COLO829 (cell line): ENCODE results near the gene GAS6.
"Not testable (repeated sequence)": the region's sequence is repeated elsewhere in the genome, so short reads cannot be mapped to it uniquely, and the experiment has no call there.

Source experiments
- DNase-seq: peaks from one replicate; pipeline ENCODE4 v3.0.0; 2012; ENCODE audit warnings: low spot score

GAS6 gene

GRCh38 chr13:113806104-113806471 lies 57.8 kb downstream of the GAS6 start:
- DNase-seq = no peak

DNA sequence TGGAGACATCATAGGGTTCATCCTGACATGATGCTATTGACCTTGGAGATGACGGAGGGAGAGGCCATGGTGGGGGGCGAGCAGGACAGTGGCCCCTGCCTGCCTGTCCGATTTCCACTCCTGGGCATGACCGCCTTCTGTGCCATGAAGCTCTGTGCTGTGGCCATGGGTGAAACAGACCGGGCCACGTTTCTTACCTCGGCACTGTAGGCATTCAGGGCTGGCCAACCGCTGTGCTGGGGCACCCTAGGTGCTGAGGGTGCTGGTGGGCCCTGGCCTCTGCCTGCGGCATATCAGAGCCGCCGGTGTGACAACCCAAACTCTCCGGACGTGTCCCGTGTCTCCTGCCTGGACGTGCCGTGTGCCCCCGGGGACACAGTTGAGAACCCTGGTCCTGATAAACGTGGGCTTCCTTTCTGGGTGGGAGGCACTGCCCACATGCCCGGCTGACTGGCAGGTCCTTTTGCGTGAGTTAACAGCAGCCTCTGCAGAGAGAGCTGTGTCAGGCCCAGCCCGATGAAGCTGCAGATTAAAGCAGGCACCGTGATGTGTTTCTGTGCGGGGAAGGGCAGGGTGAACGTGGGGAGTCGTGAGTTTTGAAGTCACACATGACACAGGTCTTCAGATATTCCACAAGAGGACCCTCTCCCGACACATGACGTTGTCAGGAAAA lies 58.3 kb downstream of the GAS6 start:
- DNase-seq = no peak

DNA sequence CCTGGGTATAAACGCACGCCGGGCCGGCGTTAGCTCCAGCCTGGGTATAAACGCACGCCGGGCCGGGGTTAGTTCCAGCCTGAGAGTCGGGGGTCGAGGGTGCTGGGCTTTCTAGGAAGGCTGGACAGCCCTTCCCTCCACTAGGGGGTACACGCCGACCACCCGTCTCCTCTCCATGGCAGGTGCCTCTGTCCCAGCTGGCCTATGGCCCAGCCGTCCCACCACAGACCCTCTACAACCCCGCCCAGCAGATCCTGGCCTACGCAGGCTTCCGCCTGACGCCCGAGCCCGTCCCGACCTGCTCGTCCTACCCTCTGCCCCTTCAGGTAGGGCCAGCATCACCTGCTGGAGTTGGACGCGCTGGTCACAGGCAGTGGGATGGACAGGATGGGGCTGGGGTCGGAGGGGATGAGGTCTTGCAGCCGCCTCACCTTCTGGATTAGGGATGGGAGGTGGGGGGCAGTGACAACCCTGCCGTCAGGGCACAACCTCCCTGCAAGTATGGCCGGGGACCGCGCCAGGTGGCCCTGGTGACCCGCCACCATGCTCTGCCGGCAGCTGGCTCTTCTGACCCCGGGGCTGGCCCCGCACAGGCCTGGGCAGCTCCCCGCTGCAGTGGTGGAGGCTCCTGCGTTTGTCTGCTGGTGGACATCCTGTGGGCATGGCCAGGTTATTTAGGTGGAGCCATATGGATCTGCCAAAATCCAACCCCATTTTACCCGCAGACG lies 59.0 kb downstream of the GAS6 start:
- no peak for DNase-seq

DNA sequence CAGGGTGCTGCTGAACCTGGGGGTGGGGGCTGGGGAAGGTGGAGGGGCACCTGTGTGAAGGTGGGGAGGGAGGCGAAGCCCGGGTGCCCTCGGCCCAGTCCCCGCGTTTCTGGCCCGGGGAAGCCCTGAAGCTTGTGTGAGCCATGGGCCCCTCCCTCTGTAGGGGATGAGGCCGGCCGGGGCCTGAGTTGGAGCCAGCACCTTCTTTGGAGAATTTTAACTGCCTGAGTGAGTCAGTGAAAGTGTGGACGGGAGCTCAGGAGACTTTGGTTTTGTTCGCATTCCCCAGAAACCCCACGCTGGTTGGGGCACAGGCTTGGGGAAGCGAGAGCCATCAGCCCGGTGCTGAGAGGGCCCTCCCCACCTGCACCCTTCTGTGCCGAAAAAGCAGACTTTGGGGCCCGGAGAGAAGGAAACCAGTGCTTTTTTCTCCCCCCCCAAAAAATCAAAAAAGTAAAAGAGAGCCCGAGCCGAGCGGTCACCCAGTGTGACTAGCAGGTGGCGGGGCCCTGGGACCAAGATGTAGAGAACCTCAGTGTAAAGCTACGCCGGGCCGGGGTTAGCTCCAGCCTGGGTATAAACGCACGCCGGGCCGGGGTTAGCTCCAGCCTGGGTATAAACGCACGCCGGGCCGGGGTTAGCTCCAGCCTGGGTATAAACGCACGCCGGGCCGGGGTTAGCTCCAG lies 59.7 kb downstream of the GAS6 start:
- no peak for DNase-seq

GRCh38 chr13:113803409-113804016 lies 60.4 kb downstream of the GAS6 start:
- DNase-seq = no peak

DNA sequence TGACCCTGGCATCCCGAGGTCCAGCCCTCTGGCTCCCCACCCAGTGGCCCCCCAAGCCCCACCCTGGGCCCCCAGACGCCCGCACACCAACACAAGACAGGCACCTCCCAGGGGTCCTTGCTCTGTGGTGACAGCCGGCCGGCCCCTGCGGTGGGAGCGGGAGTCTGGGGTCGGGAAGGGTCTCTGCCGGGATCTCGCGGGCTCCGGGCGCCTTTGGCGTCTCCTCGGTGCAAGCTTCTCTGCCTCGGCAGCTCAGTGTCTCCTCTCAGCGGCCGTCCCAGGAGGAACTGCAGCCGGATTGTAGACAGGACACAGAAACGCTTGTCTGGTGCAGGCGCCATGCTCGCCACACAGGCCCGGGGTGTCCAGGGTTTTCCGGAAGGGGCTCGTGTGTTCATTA lies 61.1 kb downstream of the GAS6 start:
- DNase-seq = no peak

- DNase-seq = no peak
Observed at GRCh38 chr13:113802090-113802531, 61.8 kb downstream of the GAS6 start.

DNA sequence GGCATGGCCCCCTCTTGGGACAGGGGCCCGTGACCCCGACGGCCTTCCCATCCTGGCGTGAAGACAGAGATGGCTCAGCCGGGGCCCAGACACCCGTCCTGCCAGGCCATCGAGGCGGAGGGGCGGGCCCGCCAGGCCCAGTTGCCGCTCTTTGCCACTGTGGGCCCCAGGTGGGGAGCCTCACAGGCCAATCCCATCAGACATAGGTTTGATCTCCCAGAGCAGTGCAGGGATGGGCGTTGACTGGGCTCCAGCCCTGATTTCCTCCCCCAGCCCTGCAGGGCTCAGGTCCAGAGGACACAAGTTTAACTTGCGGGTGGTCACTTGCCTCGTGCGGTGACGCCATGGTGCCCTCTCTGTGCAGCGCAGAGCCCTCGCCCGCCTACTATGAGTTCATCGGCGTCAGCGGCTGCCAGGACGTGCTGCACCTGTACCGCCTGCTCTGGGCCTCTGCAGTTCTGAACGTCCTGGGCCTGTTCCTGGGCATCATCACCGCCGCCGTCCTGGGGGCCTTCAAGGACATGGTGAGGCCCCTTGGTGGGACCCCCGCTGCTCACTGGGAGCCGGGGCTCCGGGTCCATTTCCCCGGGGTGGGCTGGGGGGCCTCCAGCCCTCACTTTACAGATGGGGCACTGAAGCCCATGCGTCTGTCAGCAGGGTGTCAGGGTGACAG lies 62.5 kb downstream of the GAS6 start:
- no peak for DNase-seq

GRCh38 chr13:113800576-113800926 lies 63.3 kb downstream of the GAS6 start:
- DNase-seq = no peak

DNA sequence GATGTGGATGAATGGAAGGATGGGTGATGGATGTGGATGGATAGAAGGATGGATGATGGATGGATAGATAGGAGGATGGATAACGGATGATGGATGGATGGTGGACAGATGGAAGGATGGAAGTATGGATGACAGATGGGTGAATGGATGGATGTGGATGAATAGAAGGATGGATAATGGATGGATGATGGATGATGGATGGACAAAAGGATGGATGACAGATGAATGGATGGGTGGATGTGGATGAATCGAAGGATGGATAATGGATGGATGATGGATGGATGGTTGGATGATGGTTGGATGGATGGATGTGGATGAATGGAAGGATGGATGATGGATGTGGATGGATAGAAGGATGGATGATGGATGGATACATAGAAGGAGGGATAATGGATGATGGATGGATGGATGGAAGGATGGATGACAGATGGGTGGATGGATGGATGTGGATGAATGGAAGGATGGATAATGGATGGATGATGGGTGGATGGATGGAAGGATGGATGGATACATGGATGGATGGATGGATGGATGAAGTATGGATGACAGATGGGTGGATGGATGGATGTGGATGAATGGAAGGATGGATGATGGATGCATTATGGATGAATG lies 65.6 kb downstream of the GAS6 start:
- no peak for DNase-seq

- no peak for DNase-seq
Observed at GRCh38 chr13:113796964-113797676, 66.8 kb downstream of the GAS6 start.

- DNase-seq = no peak
Observed at GRCh38 chr13:113796211-113796963, 67.5 kb downstream of the GAS6 start.

GRCh38 chr13:113795362-113795761 lies 68.5 kb downstream of the GAS6 start:
- not testable (repeated sequence) for DNase-seq

DNA sequence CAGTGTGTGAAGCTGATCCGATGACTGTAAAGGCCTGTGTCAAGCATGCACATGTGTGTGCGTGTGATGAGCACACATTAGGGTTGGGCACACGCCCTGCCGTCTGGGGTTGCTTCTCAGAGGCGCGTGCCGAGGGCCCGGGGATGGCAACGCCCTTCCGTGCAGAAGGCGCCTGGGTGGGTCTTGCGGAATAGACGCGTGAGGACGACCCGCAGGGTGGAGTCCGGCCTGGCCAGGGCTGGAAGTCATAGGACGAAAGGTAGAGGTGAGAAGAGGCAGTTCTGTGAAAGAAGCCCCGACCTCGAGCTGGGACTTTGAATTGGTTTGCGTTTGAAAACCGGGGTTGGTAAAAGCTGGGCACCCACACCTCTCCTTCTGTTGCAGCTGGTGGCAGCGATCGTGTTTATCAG lies 69.1 kb downstream of the GAS6 start:
- DNase-seq = no peak

DNA sequence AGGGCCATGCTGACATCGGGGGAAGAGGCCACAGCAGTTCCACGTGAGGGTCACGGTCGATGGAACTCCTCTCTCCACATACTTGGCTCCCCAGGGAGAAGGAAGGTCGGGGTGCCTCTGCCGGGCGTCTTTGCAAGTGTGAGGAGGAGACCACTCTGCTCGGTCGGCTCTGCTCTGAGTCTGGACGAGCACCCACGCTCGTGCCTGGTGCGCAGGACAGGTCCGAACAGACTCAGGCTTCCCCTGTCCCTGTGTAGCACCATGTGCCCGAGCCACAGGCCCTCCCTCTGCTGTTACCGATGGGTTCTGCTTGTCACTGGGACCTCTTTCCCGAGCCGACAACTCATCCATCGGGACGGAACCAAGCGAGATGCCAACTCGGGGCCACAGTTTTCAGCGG lies 69.8 kb downstream of the GAS6 start:
- DNase-seq = no peak

GRCh38 chr13:113793718-113794085 lies 70.2 kb downstream of the GAS6 start:
- no peak for DNase-seq

GRCh38 chr13:113792886-113793717 lies 70.8 kb downstream of the GAS6 start:
- no peak for DNase-seq

- no peak for DNase-seq
Observed at GRCh38 chr13:113792236-113792770, 71.6 kb downstream of the GAS6 start.

DNA sequence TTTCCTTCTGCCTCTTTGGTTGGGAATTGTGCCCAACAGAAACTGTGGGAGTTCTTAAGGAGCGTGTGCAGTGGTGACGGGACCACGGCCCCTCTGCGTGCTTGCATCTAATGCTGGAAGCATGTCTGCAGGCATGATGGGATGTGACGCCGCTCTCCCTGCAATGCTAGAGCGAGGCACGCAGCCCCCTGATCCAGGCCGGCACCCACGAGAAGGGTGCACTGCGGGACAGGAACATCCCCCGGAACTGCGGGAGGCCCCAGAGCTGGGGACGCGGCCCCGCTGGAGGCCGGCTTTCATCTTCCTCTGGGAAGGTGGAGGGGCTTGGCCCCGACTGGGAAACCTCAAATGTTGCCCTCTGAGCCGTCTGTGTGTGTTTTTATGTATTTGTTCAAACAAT lies 72.1 kb downstream of the GAS6 start:
- no peak for DNase-seq
